ENCODE measurements around the gene WDR27. TPM values are rescaled to one million over a fixed set of nuclear protein-coding genes. Genes with fewer than 3 reads are reported as not detected.

Gene WDR27
- total RNA-seq, 4 donors from 2014 or later: 2.8 to 31.6 (median 4.0) TPM

DNA sequence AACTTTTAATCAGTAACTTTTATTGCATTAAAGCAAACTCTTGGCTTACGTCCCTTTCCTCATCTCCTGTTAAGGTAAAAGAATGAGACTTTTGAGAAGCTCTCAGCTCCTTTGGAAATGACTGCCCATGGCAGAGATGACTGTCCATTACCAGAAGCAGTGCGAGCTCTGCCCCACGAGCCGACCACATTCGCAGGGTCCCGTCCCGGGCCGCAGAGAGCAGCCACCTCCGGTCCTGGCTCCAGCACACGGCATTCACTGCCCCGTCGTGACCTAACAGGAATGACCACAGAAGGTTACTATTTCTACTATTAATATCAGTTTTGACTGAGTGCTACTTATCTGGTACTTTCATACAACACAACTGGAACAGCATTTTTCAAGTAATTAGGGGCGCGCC, 63.4 kb downstream of the WDR27 start:
- in situ Hi-C loops (cut with MboI; ENCODE audit: low sequenced_read_pairs in 4 of 4): no loop called here
- Histone ChIP-seq H3K9me3 (no peaks in the 10 kb centered on the region), H3K4me1 (no peaks in the 10 kb centered on the region), H3K36me3 (peaks cover 0 to 14% of the 10 kb centered on the region in 2 donors), H3K4me3 (no peak overlapping the region), H3K27me3 (no peaks in the 10 kb centered on the region), H3K27ac (no peak overlapping the region)
- ATAC-seq (no peak), DNase-seq (no peak)
- intact Hi-C loops (cut with DNase I; ENCODE audit: low total_unique reads): no loop called here
- TF ChIP-seq POLR2A (IDR thresholded peaks at IDR 0.05): no peak
- TF ChIP-seq, protein P1, sequence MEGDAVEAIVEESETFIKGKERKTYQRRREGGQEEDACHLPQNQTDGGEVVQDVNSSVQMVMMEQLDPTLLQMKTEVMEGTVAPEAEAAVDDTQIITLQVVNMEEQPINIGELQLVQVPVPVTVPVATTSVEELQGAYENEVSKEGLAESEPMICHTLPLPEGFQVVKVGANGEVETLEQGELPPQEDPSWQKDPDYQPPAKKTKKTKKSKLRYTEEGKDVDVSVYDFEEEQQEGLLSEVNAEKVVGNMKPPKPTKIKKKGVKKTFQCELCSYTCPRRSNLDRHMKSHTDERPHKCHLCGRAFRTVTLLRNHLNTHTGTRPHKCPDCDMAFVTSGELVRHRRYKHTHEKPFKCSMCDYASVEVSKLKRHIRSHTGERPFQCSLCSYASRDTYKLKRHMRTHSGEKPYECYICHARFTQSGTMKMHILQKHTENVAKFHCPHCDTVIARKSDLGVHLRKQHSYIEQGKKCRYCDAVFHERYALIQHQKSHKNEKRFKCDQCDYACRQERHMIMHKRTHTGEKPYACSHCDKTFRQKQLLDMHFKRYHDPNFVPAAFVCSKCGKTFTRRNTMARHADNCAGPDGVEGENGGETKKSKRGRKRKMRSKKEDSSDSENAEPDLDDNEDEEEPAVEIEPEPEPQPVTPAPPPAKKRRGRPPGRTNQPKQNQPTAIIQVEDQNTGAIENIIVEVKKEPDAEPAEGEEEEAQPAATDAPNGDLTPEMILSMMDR (IDR thresholded peaks at IDR 0.05 in 4 of 5, conservative IDR thresholded peaks at IDR 0.05 in 1 of 5): no peak

DNA sequence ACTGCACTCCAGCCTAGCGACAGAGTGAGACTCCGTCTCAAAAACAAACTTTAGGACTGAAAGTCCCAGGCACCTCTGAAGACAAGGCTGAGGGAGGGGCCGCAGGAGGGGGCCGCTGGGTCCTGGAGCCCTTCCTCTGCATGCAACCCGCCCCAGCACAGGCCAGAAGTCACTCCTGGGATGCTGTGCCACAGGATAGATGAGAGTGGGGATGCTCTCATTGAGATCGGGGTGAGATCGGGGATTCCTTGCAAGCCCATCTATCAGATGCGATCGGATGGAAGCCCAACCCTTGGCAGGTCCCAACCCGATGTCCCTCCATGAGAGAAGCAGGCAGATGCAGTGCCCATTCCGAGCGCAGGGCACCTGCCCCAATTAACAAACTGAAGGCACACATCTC, 66.5 kb downstream of the WDR27 start:
- DNase-seq (no peak), ATAC-seq (no peak)
- Histone ChIP-seq H3K27me3 (no peaks in the 10 kb centered on the region), H3K27ac (no peak overlapping the region), H3K4me1 (no peaks in the 10 kb centered on the region), H3K9me3 (no peaks in the 10 kb centered on the region), H3K36me3 (peaks cover 0 to 14% of the 10 kb centered on the region in 2 donors), H3K4me3 (no peak overlapping the region)
- in situ Hi-C loops (cut with MboI; ENCODE audit: low sequenced_read_pairs in 4 of 4): no loop called here
- TF ChIP-seq, protein P1 (IDR thresholded peaks at IDR 0.05 in 4 of 5, conservative IDR thresholded peaks at IDR 0.05 in 1 of 5): no peak
- no peak for TF ChIP-seq POLR2A (IDR thresholded peaks at IDR 0.05)
- intact Hi-C loops (cut with DNase I; ENCODE audit: low total_unique reads): no loop called here

DNA sequence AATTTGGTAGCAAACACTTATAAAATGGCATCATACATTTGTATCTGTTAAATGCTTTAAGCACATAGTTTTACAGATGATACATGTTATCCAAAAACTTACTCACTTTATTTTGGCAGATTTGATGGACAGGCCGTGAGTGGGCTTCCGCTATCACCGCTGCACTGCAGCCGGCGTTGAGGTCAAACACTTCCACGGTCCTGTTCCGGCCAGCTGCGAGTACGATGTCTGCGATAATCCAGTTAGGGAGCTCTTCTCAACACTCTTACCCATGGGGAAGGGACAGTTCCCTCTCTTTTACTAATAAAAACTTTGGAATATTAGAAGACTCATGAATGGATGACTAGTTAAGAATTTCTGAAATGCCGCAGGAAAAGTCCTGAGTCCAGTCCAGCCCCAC, 69.0 kb downstream of the WDR27 start:
- Histone ChIP-seq H3K27ac (no peak overlapping the region), H3K4me1 (no peaks in the 10 kb centered on the region), H3K27me3 (no peaks in the 10 kb centered on the region), H3K36me3 (peaks cover 0 to 14% of the 10 kb centered on the region in 2 donors), H3K9me3 (no peaks in the 10 kb centered on the region), H3K4me3 (no peak overlapping the region)
- no peak for ATAC-seq
- in situ Hi-C loops (cut with MboI; ENCODE audit: low sequenced_read_pairs in 4 of 4): no loop called here
- no peak for DNase-seq
- intact Hi-C loops (cut with DNase I; ENCODE audit: low total_unique reads): no loop called here
- TF ChIP-seq, protein P1 (IDR thresholded peaks at IDR 0.05 in 4 of 5, conservative IDR thresholded peaks at IDR 0.05 in 1 of 5): no peak
- no peak for TF ChIP-seq POLR2A (IDR thresholded peaks at IDR 0.05)

DNA sequence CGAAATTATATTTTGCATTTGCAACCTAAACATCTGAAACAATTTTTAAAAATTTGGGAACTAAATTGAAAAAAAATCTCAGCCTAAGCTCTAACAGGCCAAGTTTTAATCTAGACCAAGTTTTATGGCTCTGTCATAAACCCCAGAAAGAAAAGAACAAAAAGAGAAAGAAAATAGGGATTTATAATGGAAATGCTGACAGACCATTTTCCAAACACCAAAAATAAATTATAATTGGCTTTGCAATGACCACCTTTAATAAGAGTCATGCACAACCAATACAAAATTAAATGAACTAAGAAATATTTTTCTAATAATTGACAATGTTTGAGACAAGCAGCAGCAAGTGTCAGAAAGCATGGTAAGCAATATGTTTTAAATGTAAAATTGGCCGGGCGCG, 72.6 kb downstream of the WDR27 start:
- no peaks in the 10 kb centered on the region for H3K4me1 ChIP-seq
- ATAC-seq (no peak), DNase-seq (no peak)
- no peak overlapping the region for H3K27ac ChIP-seq
- no peaks in the 10 kb centered on the region for H3K27me3 ChIP-seq
- TF ChIP-seq POLR2A (IDR thresholded peaks at IDR 0.05): no peak
- TF ChIP-seq, protein P1 (IDR thresholded peaks at IDR 0.05 in 4 of 5, conservative IDR thresholded peaks at IDR 0.05 in 1 of 5): no peak
- no peaks in the 10 kb centered on the region for H3K9me3 ChIP-seq
- in situ Hi-C loops (cut with MboI; ENCODE audit: low sequenced_read_pairs in 4 of 4) (no loop called here), intact Hi-C loops (cut with DNase I; ENCODE audit: low total_unique reads) (no loop called here)
- peaks cover 0 to 5% of the 10 kb centered on the region in 2 donors for H3K36me3 ChIP-seq
- H3K4me3 ChIP-seq: no peak overlapping the region

Data from gastrocnemius medialis (tissue), 4 donors.